Sigmoid colon (tissue), 7 donors: ENCODE results near the gene KIF2C. TPM values are rescaled to one million over a fixed set of nuclear protein-coding genes. Genes with fewer than 3 reads are reported as not detected.
A peak's percentile ranks its signal among the peaks of the same experiment; 100 is the strongest.

Experiments
- DNase-seq: peaks from one replicate; pipeline ENCODE4 v3.0.0-alpha.2; 2019
- H3K27ac ChIP-seq, 4 donors: fragments of 200-600 bp; sonication (generic); one replicate each; pipeline ENCODE4 v1.5.1; 2016 to 2019; ENCODE audit warnings: mild to moderate bottlenecking in 1 of 4
- H3K27me3 ChIP-seq, 3 donors: fragments of 200-600 bp; sonication (generic); one replicate each; pipeline ENCODE4 v1.5.1; 2019; ENCODE audit warnings: mild to moderate bottlenecking in 1 of 3
- H3K36me3 ChIP-seq, 4 donors: fragments of 200-600 bp; sonication (generic); one replicate each; pipeline ENCODE4 v1.5.1; 2016 to 2019
- H3K4me1 ChIP-seq, 4 donors: fragments of 200-600 bp; sonication (generic); one replicate each; pipeline ENCODE4 v1.5.1; 2017 to 2019
- H3K4me3 ChIP-seq, 4 donors: fragments of 200-600 bp; sonication (generic); one replicate each; pipeline ENCODE4 v1.5.1; 2017 to 2019; ENCODE audit warnings: mild to moderate bottlenecking in 2 of 4, moderate library complexity in 1 of 4
- H3K9me3 ChIP-seq, 4 donors: fragments of 200-600 bp in 3 of 4; sonication (generic) in 3 of 4; one replicate each; pipeline versions ENCODE4 v1.5.1 to v1.6.1; 2013 to 2019
- EP300 ChIP-seq, 4 donors: sonication (generic); formaldehyde crosslinking; IDR thresholded peaks; one replicate each; pipeline ENCODE4 v1.6.1; 2017; ENCODE audit warnings: antibody characterized with exemption in 4 of 4
- POLR2A ChIP-seq, 2 donors: fragments of 450-650 bp; IDR thresholded peaks; one replicate each; pipeline ENCODE4 v1.6.1; 2016; ENCODE audit warnings: antibody characterized with exemption in 2 of 2, mild to moderate bottlenecking in 2 of 2, moderate library complexity in 2 of 2
- POLR2AphosphoS5 ChIP-seq, 4 donors: sonication (generic); formaldehyde crosslinking; IDR thresholded peaks; one replicate each; pipeline ENCODE4 v1.6.1; 2017; ENCODE audit warnings: antibody characterized with exemption in 4 of 4
- WGBS, 2 donors: extraction: QIAGEN DNeasy Blood & Tissue Kit; methylation state at CpG; one replicate each; pipeline ENCODE4 v1.1.7; 2013; 5-methylcytosine and 5-hydroxymethylcytosine counted together
- intact Hi-C: fragments of 100-400 bp; cut with DNase I; formaldehyde crosslinking; loops from one replicate; pipeline ENCODE4 v1.15.1; 2023
- polyA plus RNA-seq, 3 donors: library from polyadenylated mRNA; stranded (reverse); fragments of 200-250 nt; gene quantifications; one replicate each; pipeline ENCODE4 v1.2.3, GENCODE V29; 2013
- total RNA-seq, 4 donors: library from RNA; depleted of rRNA; stranded (reverse); fragments of >200 nt; gene quantifications; one replicate each; pipeline ENCODE4 v1.1.0, GENCODE V29; 2016
- TF ChIP-seq, protein P1 (sequence below), 4 experiments: fragments of 450-650 bp in 3 of 4; fragments of 200-600 bp in 1 of 4; IDR thresholded peaks; one replicate each; pipeline ENCODE4 v1.5.1; 2016 to 2019; ENCODE audit warnings: antibody characterized with exemption in 4 of 4, mild to moderate bottlenecking in 3 of 4, moderate library complexity in 2 of 4
- donor health status: healthy with polysubstance abuse.
- donor health status: Bipolar disorder and iron deficiency.
- donor health status: healthy.

Gene KIF2C
- total and polyA plus RNA-seq, 7 donors, result 0.36 to 16.2 (median 1.9) TPM

DNA sequence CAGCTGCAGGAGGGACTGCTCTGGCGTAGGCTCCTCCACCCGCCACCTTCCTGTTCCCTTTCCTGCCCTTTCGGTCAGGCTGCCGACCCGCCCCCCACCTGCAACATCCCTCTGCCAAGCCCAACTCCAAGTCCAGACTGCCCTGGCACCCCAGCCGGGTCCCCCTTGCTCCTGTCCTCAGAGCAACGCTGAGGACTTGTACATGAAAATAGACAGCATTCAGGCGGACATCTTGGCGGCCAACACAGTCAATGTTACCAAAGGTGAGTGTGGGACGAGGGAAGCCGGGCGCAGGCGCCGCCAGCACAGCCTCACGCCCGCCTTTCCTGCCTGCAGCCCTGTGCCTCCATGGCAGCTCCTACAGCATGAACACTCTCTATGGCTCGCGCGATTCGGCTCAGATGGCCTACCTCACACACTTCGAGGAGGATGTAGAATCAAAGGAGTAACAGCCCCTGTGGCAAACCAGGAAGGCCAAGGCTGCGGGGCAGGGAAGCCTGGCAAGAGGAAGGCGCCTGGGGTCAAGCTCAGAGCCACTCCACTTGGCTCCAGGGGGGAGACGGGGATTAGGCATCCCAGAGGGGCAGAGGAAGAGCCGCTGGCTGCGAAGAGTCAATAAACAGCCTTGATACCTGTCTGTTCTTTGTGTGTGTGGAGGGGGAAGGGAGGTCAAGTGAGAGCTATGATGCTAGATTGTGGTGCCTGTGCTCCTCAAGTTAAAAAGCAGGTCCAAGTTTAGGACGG lies 14.5 kb upstream of the KIF2C start:
- WGBS, 2 donors, result 85 to 88% methylated on average over 27 of the region's 27 CpGs
- no peak overlapping the region for H3K4me3 ChIP-seq
- H3K27ac ChIP-seq, result no peak overlapping the region
- TF ChIP-seq POLR2AphosphoS5 (IDR thresholded peaks at IDR 0.05) (no peak), POLR2A (IDR thresholded peaks at IDR 0.05) (no peak), EP300 (IDR thresholded peaks at IDR 0.05) (no peak)
- TF ChIP-seq, protein P1, sequence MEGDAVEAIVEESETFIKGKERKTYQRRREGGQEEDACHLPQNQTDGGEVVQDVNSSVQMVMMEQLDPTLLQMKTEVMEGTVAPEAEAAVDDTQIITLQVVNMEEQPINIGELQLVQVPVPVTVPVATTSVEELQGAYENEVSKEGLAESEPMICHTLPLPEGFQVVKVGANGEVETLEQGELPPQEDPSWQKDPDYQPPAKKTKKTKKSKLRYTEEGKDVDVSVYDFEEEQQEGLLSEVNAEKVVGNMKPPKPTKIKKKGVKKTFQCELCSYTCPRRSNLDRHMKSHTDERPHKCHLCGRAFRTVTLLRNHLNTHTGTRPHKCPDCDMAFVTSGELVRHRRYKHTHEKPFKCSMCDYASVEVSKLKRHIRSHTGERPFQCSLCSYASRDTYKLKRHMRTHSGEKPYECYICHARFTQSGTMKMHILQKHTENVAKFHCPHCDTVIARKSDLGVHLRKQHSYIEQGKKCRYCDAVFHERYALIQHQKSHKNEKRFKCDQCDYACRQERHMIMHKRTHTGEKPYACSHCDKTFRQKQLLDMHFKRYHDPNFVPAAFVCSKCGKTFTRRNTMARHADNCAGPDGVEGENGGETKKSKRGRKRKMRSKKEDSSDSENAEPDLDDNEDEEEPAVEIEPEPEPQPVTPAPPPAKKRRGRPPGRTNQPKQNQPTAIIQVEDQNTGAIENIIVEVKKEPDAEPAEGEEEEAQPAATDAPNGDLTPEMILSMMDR (IDR thresholded peaks at IDR 0.05), result no peak
- peaks cover 0 to 2% (median 0%) of the 10 kb centered on the region in 4 donors for H3K4me1 ChIP-seq
- no peaks in the 10 kb centered on the region for H3K36me3 ChIP-seq
- intact Hi-C loops, result no loop called here
- DNase-seq, result no peak
- H3K9me3 ChIP-seq, result no peaks in the 10 kb centered on the region
- H3K27me3 ChIP-seq, result no peaks in the 10 kb centered on the region

DNA sequence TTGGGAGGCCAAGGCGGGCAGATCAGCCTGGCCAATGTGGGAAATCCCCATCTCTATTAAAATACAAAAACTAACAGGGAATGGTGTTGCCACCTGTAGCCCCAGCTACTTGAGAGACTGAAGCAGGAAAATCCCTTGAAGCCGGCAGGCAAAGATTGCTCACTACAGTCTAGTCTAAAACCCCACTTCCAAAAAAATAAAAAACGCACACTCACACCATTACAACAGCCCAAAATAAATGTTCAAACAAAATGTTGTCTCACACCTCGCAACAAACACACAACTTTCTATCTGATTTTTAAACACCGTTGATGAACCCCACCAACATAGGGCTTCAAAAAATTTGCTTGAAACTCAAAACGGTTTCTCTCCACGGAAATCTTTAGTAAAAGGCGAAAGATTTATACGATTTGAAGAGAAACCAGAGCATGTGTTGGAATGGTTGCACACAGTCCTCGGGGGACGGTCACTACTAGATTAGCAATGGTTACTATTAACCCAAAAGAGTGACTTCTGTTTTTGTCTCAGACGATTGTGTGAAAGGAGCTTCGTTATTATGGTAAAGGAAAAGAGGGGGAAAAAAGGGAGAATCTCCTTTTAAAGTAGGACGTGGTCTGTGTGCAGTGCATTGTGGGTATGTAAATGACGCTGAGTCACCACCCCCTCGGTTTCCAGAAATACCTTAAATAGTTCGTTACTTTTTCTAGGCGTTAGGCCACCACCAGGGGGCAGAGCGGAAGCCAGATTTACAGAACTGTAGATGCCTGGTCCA lies 8.7 kb upstream of the KIF2C start, which contains the start of gene RNU5D-1:
Gene RNU5D-1, minus strand, starts transcription at position 430 of the 772 bp plus-strand sequence.
- DNase-seq, result peak; percentile 96
- Histone ChIP-seq H3K27ac (peak within 1 kb of the TSS; percentile 77 to 88 (median 82)), H3K4me3 (peak within 1 kb of the TSS in 3 of 4 donors; percentile 13 to 20 (median 14)), H3K4me1 (peaks cover 0 to 8% (median 4%) of the 10 kb centered on the region in 4 donors), H3K27me3 (no peaks in the 10 kb centered on the region), H3K9me3 (no peaks in the 10 kb centered on the region), H3K36me3 (no peaks in the 10 kb centered on the region)
- WGBS, 2 donors, result 1% methylated on average over 19 of the region's 19 CpGs
- TF ChIP-seq EP300 (IDR thresholded peaks at IDR 0.05), result peak in 2 of 4 donors; percentile 10 to 20
- TF ChIP-seq POLR2AphosphoS5 (IDR thresholded peaks at IDR 0.05), result peak; percentile 80 to 99 (median 97)
- peak; percentile 95 for TF ChIP-seq POLR2A (IDR thresholded peaks at IDR 0.05)
- TF ChIP-seq, protein P1 (IDR thresholded peaks at IDR 0.05), result peak; percentile 39 to 85 (median 68)
- intact Hi-C loops, result loop anchor here (5.0 kb wide), 2 partner anchors 281 to 571 kb away; partner anchors contain the start of genes HECTD3 and UROD

DNA sequence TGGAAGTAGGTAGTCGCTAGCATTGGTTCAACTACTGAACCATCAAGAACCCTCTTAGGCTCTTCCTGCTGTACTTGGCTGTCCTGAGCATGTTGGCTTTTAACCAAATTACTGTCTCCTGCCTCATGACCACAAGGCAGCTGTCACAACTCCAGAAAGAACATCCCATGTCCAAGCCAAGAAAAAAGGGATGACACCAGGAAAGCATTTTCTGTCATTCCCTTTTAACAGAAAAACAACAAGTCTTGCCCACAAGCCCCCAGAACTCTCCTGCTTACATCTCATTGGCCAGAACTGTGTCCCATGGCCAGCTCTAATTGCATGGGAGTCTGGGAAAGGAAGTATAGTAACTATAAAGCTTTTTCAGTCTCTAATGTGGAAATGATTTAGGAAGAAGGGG lies 6.3 kb upstream of the KIF2C start:
- Histone ChIP-seq H3K27me3 (no peaks in the 10 kb centered on the region), H3K4me3 (no peak overlapping the region), H3K4me1 (peaks cover 0 to 8% (median 4%) of the 10 kb centered on the region in 4 donors), H3K27ac (peak overlapping the region in 3 of 4 donors; percentile 7 to 37 (median 31)), H3K9me3 (no peaks in the 10 kb centered on the region), H3K36me3 (no peaks in the 10 kb centered on the region)
- intact Hi-C loops, result loop anchor here (5.0 kb wide), 2 partner anchors 279 to 569 kb away; partner anchors contain the start of genes HECTD3 and UROD
- 60 to 67% methylated on average over 1 of the region's 1 CpG for WGBS, 2 donors
- DNase-seq, result peak; percentile 75
- no peak for TF ChIP-seq POLR2A (IDR thresholded peaks at IDR 0.05)
- no peak for TF ChIP-seq EP300 (IDR thresholded peaks at IDR 0.05)
- TF ChIP-seq, protein P1 (IDR thresholded peaks at IDR 0.05), result no peak
- TF ChIP-seq POLR2AphosphoS5 (IDR thresholded peaks at IDR 0.05), result no peak

DNA sequence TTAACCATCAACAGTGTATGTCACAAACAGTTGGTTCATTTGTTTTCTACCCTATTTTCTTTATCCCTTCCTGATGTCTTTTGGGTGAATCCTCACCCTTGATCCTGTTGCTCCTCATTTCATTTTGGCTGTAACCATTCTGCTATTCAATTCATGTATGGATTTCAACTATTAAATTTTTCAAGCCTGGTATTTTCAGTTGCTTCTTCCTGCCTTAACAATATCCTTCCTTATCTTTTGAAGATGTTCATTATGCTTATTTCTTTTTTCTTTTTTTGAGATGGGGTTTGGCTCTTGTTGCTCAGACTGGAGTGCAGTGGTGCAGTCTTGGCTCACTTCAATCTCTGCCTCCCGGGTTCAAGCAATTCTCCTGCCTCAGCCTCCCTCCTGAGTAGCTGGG lies 5.9 kb upstream of the KIF2C start:
- no peak overlapping the region for H3K4me3 ChIP-seq
- no peaks in the 10 kb centered on the region for H3K9me3 ChIP-seq
- 79 to 94% methylated on average over 1 of the region's 1 CpG for WGBS, 2 donors
- peak overlapping the region in 3 of 4 donors; percentile 7 to 37 (median 31) for H3K27ac ChIP-seq
- H3K36me3 ChIP-seq, result no peaks in the 10 kb centered on the region
- DNase-seq, result no peak
- TF ChIP-seq EP300 (IDR thresholded peaks at IDR 0.05) (no peak), POLR2AphosphoS5 (IDR thresholded peaks at IDR 0.05) (no peak), POLR2A (IDR thresholded peaks at IDR 0.05) (no peak)
- TF ChIP-seq, protein P1 (IDR thresholded peaks at IDR 0.05), result no peak
- peaks cover 0 to 8% (median 4%) of the 10 kb centered on the region in 4 donors for H3K4me1 ChIP-seq
- intact Hi-C loops, result loop anchor here (5.0 kb wide), 2 partner anchors 279 to 569 kb away; partner anchors contain the start of genes HECTD3 and UROD
- no peaks in the 10 kb centered on the region for H3K27me3 ChIP-seq
